GM12891 (cell line): ENCODE measurements around the gene MPI.

Experiments used
- POLR2A ChIP-seq: IDR thresholded peaks from 2 replicates; pipeline ENCODE4 v1.6.1; 2011; ENCODE audit warnings: low read depth, low read length, control low read depth
- POLR2AphosphoS5 ChIP-seq: IDR thresholded peaks from 2 replicates; pipeline ENCODE4 v1.6.1; 2011; ENCODE audit warnings: low read depth, low read length, control low read depth
- TAF1 ChIP-seq: IDR thresholded peaks from 2 replicates; pipeline ENCODE4 v1.6.1; 2011; ENCODE audit warnings: low read depth, low read length, control low read depth

DNA sequence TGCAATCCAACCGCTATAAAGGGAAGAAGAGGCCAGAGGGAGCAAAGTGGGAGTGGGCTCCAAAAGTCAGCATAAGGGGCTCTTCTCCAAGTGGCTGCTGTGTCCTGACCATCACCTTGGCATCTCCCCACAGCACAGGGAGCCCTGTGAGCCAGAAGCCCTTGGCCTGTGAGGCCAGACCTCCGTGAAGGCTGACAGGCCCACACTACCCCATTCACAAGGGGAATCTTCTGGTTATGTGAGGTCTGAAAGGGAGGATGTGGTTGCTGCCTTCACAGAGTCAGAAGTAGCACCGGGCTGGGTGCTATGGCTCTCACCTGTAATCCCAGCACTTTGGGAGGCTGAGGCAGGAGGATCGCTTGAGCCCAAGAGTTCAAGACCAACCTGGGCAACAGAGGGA, 44.3 kb upstream of the MPI start:
- TF ChIP-seq POLR2AphosphoS5 = no peak
- TF ChIP-seq POLR2A = no peak
- TF ChIP-seq TAF1 = no peak
